Measurements from ENCODE around the gene APPL2.
A peak's percentile ranks its signal among the peaks of the same experiment; 100 is the strongest.

APPL2 gene

GRCh38 chr12:105228966-105229365 is 7.0 kb downstream of the APPL2 start:
- peaks cover 4% of the 10 kb centered on the region for H3K36me3 ChIP-seq (ENCODE audit: control insufficient read depth, insufficient read depth, low read length)
- H3K9me3 ChIP-seq (ENCODE audit: control insufficient read depth, low read length) = no peaks in the 10 kb centered on the region
- H3K4me3 ChIP-seq (ENCODE audit: low read length) = no peak overlapping the region
- no peak overlapping the region for H3K9ac ChIP-seq (ENCODE audit: low read length)
- peaks cover 34% of the 10 kb centered on the region for H3K4me1 ChIP-seq (ENCODE audit: control insufficient read depth, insufficient read depth, low read length)
- no peaks in the 10 kb centered on the region for H3K27me3 ChIP-seq (ENCODE audit: control insufficient read depth, insufficient read depth, low read length)

GRCh38 chr12:105228494-105228893 is 7.5 kb downstream of the APPL2 start:
- H3K9ac ChIP-seq (ENCODE audit: low read length) = no peak overlapping the region
- no peaks in the 10 kb centered on the region for H3K27me3 ChIP-seq (ENCODE audit: control insufficient read depth, insufficient read depth, low read length)
- no peaks in the 10 kb centered on the region for H3K9me3 ChIP-seq (ENCODE audit: control insufficient read depth, low read length)
- H3K36me3 ChIP-seq (ENCODE audit: control insufficient read depth, insufficient read depth, low read length) = peaks cover 4% of the 10 kb centered on the region
- peaks cover 34% of the 10 kb centered on the region for H3K4me1 ChIP-seq (ENCODE audit: control insufficient read depth, insufficient read depth, low read length)
- no peak overlapping the region for H3K4me3 ChIP-seq (ENCODE audit: low read length)

- Histone ChIP-seq H3K4me1 (ENCODE audit: control insufficient read depth, insufficient read depth, low read length) (peaks cover 34% of the 10 kb centered on the region), H3K9ac (ENCODE audit: low read length) (no peak overlapping the region)
Observed at GRCh38 chr12:105227879-105228278, 8.1 kb downstream of the APPL2 start.

DNA sequence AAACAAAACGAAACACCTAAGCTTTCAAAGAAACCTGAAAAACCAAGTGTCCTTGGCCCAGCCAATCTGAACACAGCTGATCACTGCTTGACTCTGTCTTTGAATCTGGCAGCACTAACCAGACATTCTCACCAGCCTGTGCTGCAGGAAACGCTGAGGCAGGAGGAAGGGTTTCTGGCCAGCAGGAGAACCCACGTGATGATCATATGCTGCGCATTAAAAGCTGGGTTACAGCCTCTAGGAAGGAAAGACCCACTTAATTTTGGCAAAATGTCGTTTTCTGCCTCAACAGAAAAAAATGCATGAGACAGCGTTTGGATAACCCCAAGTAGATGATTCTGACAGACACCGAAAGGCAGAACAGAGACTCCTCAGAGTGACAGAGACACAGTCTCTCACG is 9.8 kb downstream of the APPL2 start:
- Histone ChIP-seq H3K36me3 (ENCODE audit: control insufficient read depth, insufficient read depth, low read length) (peaks cover 4% of the 10 kb centered on the region), H3K9ac (ENCODE audit: low read length) (no peak overlapping the region)

More at GRCh38 chr12:105227879-105228278, 8.1 kb downstream of the APPL2 start:
- H3K36me3 ChIP-seq (ENCODE audit: control insufficient read depth, insufficient read depth, low read length) = peaks cover 4% of the 10 kb centered on the region
- H3K9me3 ChIP-seq (ENCODE audit: control insufficient read depth, low read length) = no peaks in the 10 kb centered on the region
- H3K27me3 ChIP-seq (ENCODE audit: control insufficient read depth, insufficient read depth, low read length) = no peaks in the 10 kb centered on the region
- H3K4me3 ChIP-seq (ENCODE audit: low read length) = no peak overlapping the region

DNA sequence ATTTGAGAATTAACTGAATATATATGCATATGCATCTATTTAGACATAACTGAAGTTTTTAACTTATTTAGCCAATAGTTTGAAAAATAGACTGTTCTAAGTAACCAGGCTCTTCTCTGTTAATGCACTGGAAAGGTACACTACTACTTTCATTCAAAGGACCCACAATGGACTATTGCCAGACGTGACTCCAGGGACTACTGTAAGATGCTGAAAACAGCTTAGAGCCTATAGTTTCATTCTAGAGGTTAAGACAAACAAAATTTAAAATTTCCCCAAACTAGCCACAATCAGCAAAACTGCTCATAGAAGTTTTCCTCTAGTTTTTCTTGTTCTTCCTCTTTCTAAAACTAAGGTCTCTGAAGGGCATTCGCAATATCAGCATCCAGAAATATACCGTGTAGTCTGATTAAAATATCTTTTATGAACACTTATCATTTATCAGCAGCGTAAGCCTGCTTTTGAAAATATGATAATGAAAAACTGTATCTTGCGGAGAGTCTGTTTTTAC is 10.4 kb downstream of the APPL2 start:
- Histone ChIP-seq H3K36me3 (ENCODE audit: control insufficient read depth, insufficient read depth, low read length) (peaks cover 4% of the 10 kb centered on the region), H3K9me3 (ENCODE audit: control insufficient read depth, low read length) (no peaks in the 10 kb centered on the region), H3K4me1 (ENCODE audit: control insufficient read depth, insufficient read depth, low read length) (peaks cover 53% of the 10 kb centered on the region)

More for the DNA sequence above, 9.8 kb downstream of the APPL2 start:
- Histone ChIP-seq H3K4me1 (ENCODE audit: control insufficient read depth, insufficient read depth, low read length) (peaks cover 50% of the 10 kb centered on the region), H3K4me3 (ENCODE audit: low read length) (no peak overlapping the region), H3K9me3 (ENCODE audit: control insufficient read depth, low read length) (no peaks in the 10 kb centered on the region), H3K27me3 (ENCODE audit: control insufficient read depth, insufficient read depth, low read length) (no peaks in the 10 kb centered on the region)

DNA sequence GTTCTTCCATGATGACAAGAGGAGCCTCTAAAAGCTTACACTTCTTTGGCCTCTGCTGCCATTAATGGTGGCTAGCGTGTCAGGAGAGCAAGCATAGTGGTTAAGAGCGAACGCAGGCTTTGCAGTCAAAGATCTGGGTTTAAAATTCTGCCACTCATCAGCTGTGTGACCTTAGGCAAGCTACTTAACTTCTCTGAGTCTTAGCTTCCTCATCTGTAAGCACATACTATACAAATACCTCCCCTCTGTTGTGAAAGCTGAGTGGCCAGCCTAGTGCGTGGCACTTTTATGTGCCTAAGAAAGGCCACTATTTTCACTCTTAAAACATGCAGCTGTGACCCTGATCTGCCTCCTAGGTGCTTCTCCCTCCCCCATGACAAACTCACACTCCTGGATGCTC is 11.6 kb downstream of the APPL2 start:
- Histone ChIP-seq H3K4me3 (ENCODE audit: low read length) (no peak overlapping the region), H3K9me3 (ENCODE audit: control insufficient read depth, low read length) (no peaks in the 10 kb centered on the region), H3K4me1 (ENCODE audit: control insufficient read depth, insufficient read depth, low read length) (peaks cover 59% of the 10 kb centered on the region), H3K9ac (ENCODE audit: low read length) (no peak overlapping the region), H3K27me3 (ENCODE audit: control insufficient read depth, insufficient read depth, low read length) (no peaks in the 10 kb centered on the region), H3K36me3 (ENCODE audit: control insufficient read depth, insufficient read depth, low read length) (peaks cover 4% of the 10 kb centered on the region)

More for the DNA sequence above, 10.4 kb downstream of the APPL2 start:
- no peak overlapping the region for H3K9ac ChIP-seq (ENCODE audit: low read length)
- H3K4me3 ChIP-seq (ENCODE audit: low read length) = no peak overlapping the region
- no peaks in the 10 kb centered on the region for H3K27me3 ChIP-seq (ENCODE audit: control insufficient read depth, insufficient read depth, low read length)

GRCh38 chr12:105223884-105224283 is 12.1 kb downstream of the APPL2 start:
- no peak overlapping the region for H3K4me3 ChIP-seq (ENCODE audit: low read length)
- no peaks in the 10 kb centered on the region for H3K27me3 ChIP-seq (ENCODE audit: control insufficient read depth, insufficient read depth, low read length)
- H3K9me3 ChIP-seq (ENCODE audit: control insufficient read depth, low read length) = no peaks in the 10 kb centered on the region
- H3K36me3 ChIP-seq (ENCODE audit: control insufficient read depth, insufficient read depth, low read length) = peaks cover 4% of the 10 kb centered on the region
- H3K9ac ChIP-seq (ENCODE audit: low read length) = no peak overlapping the region
- peaks cover 59% of the 10 kb centered on the region for H3K4me1 ChIP-seq (ENCODE audit: control insufficient read depth, insufficient read depth, low read length)

GRCh38 chr12:105223352-105223845 is 12.6 kb downstream of the APPL2 start:
- Histone ChIP-seq H3K9me3 (ENCODE audit: control insufficient read depth, low read length) (no peaks in the 10 kb centered on the region), H3K36me3 (ENCODE audit: control insufficient read depth, insufficient read depth, low read length) (peaks cover 4% of the 10 kb centered on the region), H3K4me1 (ENCODE audit: control insufficient read depth, insufficient read depth, low read length) (peaks cover 63% of the 10 kb centered on the region), H3K27me3 (ENCODE audit: control insufficient read depth, insufficient read depth, low read length) (no peaks in the 10 kb centered on the region), H3K4me3 (ENCODE audit: low read length) (no peak overlapping the region), H3K9ac (ENCODE audit: low read length) (no peak overlapping the region)

- Histone ChIP-seq H3K9ac (ENCODE audit: low read length) (no peak overlapping the region), H3K4me3 (ENCODE audit: low read length) (no peak overlapping the region), H3K9me3 (ENCODE audit: control insufficient read depth, low read length) (no peaks in the 10 kb centered on the region), H3K27me3 (ENCODE audit: control insufficient read depth, insufficient read depth, low read length) (no peaks in the 10 kb centered on the region), H3K4me1 (ENCODE audit: control insufficient read depth, insufficient read depth, low read length) (peaks cover 66% of the 10 kb centered on the region), H3K36me3 (ENCODE audit: control insufficient read depth, insufficient read depth, low read length) (peaks cover 4% of the 10 kb centered on the region)
Observed at GRCh38 chr12:105222726-105223351, 13.1 kb downstream of the APPL2 start.

DNA sequence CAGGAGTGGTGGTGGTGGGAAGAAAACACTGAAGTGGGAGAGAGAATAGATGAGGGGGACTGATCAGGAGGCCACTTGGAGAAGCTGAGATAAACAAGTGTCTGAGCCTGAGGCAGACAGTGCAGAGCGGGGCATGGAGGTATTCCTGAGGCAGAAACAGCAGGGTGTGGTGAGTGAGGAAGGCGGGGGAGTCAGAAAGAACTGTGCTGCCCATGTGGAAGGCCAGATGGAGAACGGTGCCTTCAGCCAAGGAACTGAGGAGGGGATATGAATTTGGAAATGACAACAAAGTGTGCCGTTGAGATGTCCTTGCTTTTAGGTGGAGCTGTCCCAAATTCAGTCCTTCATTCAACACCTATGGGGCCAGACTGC is 13.7 kb downstream of the APPL2 start:
- H3K9me3 ChIP-seq (ENCODE audit: control insufficient read depth, low read length) = no peaks in the 10 kb centered on the region
- H3K4me3 ChIP-seq (ENCODE audit: low read length) = no peak overlapping the region
- no peaks in the 10 kb centered on the region for H3K27me3 ChIP-seq (ENCODE audit: control insufficient read depth, insufficient read depth, low read length)
- H3K4me1 ChIP-seq (ENCODE audit: control insufficient read depth, insufficient read depth, low read length) = peaks cover 66% of the 10 kb centered on the region
- peak overlapping the region; percentile 26 for H3K9ac ChIP-seq (ENCODE audit: low read length)
- peaks cover 4% of the 10 kb centered on the region for H3K36me3 ChIP-seq (ENCODE audit: control insufficient read depth, insufficient read depth, low read length)

GRCh38 chr12:105221583-105222283 is 14.2 kb downstream of the APPL2 start:
- peaks cover 4% of the 10 kb centered on the region for H3K36me3 ChIP-seq (ENCODE audit: control insufficient read depth, insufficient read depth, low read length)
- peak overlapping the region; percentile 26 for H3K9ac ChIP-seq (ENCODE audit: low read length)
- no peaks in the 10 kb centered on the region for H3K27me3 ChIP-seq (ENCODE audit: control insufficient read depth, insufficient read depth, low read length)
- H3K4me1 ChIP-seq (ENCODE audit: control insufficient read depth, insufficient read depth, low read length) = peaks cover 66% of the 10 kb centered on the region
- no peaks in the 10 kb centered on the region for H3K9me3 ChIP-seq (ENCODE audit: control insufficient read depth, low read length)
- no peak overlapping the region for H3K4me3 ChIP-seq (ENCODE audit: low read length)

DNA sequence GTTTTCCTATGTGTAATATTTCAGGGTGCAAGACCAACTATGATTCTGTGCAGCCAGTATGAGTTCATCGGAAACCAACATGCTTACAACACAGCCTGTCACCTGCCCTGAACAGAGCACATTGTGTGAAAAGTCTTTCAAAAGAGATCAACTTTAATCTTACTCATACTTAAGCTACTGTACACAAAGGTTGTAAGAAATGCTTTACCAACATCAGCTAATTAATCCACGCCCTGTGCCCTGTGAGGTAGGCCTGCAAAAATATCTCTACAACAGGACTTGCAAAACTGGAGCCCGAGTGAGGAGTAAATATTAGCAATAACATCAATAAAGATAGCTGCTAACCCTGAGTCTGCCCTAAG is 15.1 kb downstream of the APPL2 start:
- Histone ChIP-seq H3K36me3 (ENCODE audit: control insufficient read depth, insufficient read depth, low read length) (peaks cover 4% of the 10 kb centered on the region), H3K9me3 (ENCODE audit: control insufficient read depth, low read length) (no peaks in the 10 kb centered on the region), H3K4me1 (ENCODE audit: control insufficient read depth, insufficient read depth, low read length) (peaks cover 63% of the 10 kb centered on the region), H3K9ac (ENCODE audit: low read length) (peak overlapping the region; percentile 54), H3K27me3 (ENCODE audit: control insufficient read depth, insufficient read depth, low read length) (no peaks in the 10 kb centered on the region), H3K4me3 (ENCODE audit: low read length) (no peak overlapping the region)

Measured in mucosa of stomach (tissue), 1 donor.